Measurements from ENCODE around the gene TM7SF2.

GRCh38 chr11:65084598-65085375, 26.9 kb upstream of the TM7SF2 start:
- TF ChIP-seq CTCF (IDR thresholded peaks at IDR 0.05; ENCODE audit: low read depth, low read length, poor library complexity, severe bottlenecking) (no peak), EZH2phosphoT487 (IDR thresholded peaks at IDR 0.05; ENCODE audit: borderline replicate concordance, low read length) (no peak)

Data from DOHH2 (cell line).